ENCODE measurements around the gene NFKBIA.

GRCh38 chr14:35412272-35413056, 7.9 kb upstream of the NFKBIA start:
- TF ChIP-seq, protein P1, sequence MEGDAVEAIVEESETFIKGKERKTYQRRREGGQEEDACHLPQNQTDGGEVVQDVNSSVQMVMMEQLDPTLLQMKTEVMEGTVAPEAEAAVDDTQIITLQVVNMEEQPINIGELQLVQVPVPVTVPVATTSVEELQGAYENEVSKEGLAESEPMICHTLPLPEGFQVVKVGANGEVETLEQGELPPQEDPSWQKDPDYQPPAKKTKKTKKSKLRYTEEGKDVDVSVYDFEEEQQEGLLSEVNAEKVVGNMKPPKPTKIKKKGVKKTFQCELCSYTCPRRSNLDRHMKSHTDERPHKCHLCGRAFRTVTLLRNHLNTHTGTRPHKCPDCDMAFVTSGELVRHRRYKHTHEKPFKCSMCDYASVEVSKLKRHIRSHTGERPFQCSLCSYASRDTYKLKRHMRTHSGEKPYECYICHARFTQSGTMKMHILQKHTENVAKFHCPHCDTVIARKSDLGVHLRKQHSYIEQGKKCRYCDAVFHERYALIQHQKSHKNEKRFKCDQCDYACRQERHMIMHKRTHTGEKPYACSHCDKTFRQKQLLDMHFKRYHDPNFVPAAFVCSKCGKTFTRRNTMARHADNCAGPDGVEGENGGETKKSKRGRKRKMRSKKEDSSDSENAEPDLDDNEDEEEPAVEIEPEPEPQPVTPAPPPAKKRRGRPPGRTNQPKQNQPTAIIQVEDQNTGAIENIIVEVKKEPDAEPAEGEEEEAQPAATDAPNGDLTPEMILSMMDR (IDR thresholded peaks at IDR 0.05; ENCODE audit: low read length): no peak
- no peak for TF ChIP-seq EZH2 (IDR thresholded peaks at IDR 0.05; ENCODE audit: borderline replicate concordance, low read length)

All from OCI-LY1 (cell line).